HG02840 (cell line): ENCODE results near the gene CD300A.

Experiments
- ATAC-seq: cut with Tn5 transposase; IDR thresholded peaks from one replicate; pipeline ENCODE4 v1.9.1; 2021; ENCODE audit warnings: mild to moderate bottlenecking, moderate library complexity, moderate number of reproducible peaks; ENCODE audit not compliant: unreplicated experiment, low FRiP score

Gene CD300A

DNA sequence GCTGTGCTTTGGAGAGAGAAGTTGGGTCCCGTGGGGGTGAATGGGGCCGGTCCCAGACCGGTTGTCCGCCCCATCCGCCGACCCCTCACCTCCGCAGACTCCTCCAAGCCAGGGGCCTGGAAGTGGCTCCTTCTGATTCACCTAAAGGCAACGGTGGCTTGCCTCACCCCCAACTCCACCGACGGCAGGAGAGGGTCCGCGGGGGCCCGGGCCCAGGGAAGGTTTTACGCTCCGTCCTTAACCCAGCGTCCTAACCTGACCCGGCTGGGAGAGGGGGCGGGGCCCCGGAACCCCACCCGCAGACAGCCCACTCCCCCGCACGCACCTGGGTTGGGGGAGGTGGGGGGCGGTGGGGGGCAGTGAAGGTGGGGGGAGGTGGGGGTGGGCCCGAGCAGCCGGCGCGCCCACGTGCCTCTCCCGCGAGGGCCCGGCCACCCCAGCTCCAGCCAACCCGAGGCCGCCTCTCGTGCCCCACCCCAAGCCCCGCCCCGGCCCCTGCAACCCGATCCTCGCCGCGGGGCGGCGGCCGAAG is 12.7 kb upstream of the CD300A start:
- ATAC-seq: peak; percentile 10

GRCh38 chr17:74454197-74455024 is 12.0 kb upstream of the CD300A start:
- peak; percentile 69 for ATAC-seq

GRCh38 chr17:74455025-74455545 is 11.3 kb upstream of the CD300A start:
- no peak for ATAC-seq

GRCh38 chr17:74455821-74456220 is 10.6 kb upstream of the CD300A start:
- no peak for ATAC-seq

DNA sequence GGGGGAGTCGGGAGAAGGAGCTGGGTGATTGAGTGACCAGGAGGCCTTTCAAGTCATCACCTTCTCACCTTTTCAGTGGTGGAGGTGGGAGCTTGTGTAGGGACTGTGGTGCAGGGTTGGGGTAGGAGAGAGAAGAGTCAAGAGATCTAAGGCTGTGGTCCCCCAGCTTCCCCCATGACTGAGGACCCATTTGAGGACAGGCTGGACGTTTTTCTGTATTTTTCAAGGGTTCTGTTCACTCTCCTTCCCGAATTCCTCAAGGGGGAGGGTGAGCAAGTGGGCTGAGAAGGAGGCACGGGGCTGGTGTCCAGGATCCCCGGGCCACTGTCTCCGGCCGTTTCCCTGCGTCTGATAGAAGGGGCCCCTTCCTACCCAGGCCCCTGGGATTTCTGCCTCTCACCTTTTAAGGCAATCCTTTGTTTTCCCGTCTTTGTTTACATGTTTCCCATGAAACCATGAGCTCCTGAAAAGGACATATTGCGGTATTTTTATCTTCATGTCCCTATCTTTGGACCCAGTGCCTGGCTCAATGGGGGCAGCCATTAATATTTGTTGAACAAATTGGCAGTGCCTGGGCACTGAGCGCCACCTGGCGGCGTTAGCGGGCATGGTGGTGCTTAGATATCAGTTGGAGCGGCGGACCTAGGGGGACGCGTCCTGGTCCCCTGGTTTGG is 9.2 kb upstream of the CD300A start:
- ATAC-seq: no peak

DNA sequence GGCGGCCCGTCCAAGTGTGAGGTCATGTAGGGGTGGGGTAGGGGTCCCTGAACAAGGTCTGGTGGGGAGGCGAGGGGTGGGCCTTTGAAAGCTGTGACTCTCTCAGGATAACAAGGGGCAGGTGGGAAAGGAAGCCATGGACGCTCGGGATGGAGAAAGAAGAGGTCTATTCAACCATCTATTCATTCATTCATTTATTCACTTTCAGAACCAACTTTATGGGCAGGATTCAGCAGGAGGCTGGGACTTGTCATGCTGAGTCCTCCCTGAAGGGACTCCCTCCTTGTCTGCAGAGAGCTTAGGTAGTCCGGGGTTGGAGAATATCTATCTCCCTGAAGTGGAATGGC is 8.6 kb upstream of the CD300A start:
- no peak for ATAC-seq

GRCh38 chr17:74458835-74459234 is 7.6 kb upstream of the CD300A start:
- no peak for ATAC-seq

GRCh38 chr17:74459622-74460021 is 6.8 kb upstream of the CD300A start:
- ATAC-seq: no peak

DNA sequence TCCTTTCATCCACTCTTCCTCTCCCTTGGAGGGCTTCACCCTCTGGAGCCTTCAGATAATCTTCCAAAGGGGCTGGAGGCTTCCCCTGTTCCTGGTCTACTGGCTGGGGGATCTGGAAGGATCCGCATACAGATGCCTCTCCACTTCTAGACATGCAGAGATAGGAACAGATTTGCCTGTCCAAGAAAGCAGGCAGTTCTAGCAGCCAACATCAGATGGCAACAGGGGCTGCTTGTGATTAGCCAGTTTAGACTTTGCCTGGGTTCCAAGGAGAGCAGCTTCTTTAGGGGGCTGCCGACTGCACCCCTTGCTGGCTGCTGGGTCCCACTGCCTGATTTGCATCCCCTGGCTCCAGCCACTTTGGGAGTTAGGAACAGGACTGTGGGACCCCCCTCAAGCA is 6.2 kb upstream of the CD300A start:
- no peak for ATAC-seq

DNA sequence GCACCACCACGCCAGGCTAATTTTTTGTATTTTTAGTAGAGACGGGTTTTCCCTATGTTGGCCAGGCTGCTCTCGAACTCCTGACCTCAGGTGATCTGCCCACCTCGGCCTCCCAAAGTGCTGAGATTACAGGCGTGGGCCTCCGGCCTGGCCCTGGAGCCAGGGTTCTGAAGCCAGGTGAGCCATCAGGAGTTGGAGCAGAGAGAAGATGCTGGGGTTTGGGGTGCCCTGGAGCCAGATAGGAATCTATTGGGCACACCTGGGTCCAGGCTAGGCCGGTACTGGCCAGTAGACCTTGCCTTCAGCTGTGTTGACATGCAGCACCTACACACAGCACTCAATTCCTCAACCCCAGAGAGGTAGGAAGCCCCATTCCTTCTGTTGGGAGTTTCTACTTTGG is 5.4 kb upstream of the CD300A start:
- no peak for ATAC-seq

DNA sequence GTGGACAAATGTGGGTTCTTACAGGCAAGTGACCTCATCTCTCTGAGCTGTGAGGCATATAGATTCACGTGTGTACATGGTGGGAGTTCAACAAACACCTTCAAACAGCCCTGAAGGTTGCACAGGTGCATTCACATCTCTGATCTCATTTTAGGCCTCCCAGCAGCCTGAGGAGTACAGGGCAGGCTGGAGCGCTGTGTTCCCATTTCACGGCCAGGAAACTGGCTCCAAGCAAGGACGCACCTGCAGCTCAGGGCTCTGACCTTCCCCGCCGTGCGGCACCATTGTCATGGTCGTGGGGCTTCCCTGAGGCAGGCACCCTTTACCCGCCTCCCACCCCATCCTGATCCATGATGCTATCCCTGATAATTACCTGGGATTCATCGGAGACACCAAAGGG is 4.8 kb upstream of the CD300A start:
- no peak for ATAC-seq

DNA sequence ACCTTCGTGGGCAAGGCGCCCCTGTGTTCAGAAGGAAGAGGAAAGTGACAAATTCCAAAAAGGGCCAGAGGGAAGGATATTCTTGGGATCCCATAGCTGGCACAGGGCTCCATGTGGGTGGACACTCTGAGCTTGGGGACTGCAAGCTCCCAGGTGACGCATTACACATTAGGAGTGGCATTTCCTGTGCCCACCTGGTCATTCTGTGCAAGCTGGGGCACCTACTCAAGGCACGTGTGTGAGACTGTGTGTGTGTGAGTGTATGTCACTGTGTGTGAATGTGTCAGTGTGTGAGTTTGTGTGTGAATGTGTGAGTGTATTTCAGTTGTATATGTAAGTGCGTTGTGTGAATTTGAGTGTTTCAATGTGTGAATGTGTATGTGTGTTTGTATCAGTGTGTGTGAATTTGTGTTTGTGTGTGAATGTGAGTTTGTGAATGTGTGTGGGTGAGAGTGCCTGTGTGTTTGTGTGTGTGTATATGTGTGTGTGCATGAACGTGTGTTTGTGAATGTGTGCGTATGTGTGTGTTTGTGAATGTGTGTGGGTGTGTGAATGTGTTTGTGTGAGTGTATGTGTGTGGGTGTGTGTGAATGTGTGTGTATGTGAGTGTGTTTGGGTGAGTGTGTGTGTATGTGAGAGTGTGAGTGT is 1.6 kb upstream of the CD300A start:
- ATAC-seq: no peak

- no peak for ATAC-seq
Observed at GRCh38 chr17:74465378-74466110, 890 bp upstream of the CD300A start.

DNA sequence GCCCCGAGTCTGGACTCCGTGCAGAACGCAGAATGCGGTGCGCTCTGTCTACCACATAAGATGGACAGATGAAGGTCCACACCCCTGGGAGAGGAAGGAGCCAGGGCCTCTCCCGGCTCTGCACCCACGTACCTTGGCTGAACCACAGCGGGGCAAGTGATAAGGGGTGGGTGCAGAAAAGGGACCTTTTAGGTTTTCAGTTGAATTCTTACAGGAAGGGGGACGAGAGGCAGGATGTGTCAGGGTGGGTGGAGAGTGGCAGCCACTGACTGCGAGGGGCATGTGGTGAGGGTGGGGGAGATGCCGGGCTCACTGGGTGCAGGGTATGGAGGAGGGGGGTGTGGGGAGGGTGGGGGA is 372 bp downstream of the CD300A start:
- no peak for ATAC-seq

DNA sequence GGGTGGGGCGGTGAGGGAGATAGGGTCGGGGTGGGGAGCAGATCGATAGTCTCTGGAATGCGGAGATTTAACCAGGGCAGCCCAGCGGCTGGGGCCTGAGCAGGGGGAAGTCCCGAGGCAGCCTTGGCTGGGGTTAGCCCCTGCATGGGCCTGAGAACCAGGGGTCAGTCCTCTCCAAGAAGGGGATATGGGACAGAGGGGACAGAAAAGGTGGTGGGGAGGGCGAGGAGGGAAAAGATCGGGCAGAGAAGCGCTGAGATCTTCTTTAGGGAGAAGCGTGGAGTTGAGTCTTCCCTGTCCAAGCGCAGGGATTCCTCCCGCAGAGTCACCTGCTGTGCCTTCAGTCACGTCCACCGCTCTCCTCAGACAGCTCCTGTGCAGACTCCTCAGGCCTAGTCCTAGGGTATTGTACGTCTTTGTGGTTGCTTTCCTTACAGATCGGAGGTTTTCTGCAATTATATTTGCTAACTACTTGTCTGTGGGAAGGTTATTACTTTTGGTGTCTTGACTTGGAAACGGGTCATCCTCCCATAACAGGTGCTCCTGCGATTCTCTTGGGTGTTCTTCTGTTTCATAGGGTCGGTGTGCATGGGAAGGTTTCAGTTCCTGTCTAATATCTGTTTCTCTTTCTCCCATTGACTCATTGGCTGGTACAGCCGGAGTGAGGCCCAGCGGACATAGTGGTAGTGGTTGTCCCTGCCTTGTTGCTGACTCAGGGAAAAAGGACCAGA is 952 bp downstream of the CD300A start:
- peak; percentile 59 for ATAC-seq

DNA sequence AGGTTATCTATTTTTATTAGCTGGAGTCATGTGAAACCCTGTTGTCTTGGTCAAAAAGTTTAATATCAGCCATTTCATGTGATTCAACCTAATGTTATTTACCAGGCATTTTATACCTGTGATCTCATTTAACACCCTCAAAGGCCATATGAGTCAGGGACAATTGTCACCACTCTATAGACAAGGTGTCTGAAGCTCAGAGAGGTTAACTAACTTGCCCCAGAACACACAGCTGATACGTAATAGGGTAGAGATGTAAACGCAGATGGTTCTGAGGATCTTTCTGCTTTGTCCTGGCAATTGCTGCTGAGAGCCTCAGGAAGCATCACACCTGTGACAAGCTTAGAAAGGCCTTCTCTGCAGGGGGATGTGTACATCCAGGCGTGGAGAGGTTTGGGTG is 4.9 kb downstream of the CD300A start:
- no peak for ATAC-seq

- no peak for ATAC-seq
Observed at GRCh38 chr17:74472890-74473289, 6.5 kb downstream of the CD300A start.

- ATAC-seq: no peak
Observed at GRCh38 chr17:74473294-74473693, 6.9 kb downstream of the CD300A start.

DNA sequence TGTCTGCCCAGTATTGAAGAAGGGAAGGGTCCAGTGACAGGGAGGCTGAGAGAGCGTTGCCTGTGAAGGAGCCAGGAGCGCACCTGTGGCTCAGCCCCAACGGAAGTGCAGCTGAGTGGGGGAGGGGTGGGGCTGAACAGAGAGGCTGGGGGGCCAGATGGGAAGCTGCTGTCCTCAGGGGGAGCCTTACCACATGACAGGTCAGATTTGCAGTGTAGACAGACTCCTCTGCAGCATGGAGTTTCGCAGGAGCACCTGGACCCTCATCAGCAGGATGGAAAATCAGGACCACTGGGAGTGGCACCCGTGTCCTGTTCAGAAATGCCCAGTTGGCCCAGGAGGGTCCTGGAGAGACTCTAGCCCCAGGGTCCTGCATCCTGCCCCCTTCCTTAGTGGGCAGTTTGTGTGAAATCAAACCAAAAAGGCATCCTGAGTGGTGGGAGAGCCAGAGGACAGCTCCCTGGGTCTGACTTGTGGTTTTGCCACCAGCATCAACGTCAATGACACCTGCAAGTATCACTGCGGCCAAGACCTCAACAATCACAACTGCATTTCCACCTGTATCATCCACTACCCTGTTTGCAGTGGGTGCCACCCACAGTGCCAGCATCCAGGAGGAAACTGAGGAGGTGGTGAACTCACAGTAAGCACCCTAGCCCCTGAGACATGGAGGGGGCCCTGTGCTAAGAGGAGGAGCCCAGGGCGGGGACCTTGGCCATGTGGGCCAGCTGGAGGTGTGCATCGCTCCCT is 7.8 kb downstream of the CD300A start:
- no peak for ATAC-seq
